Neuron (in vitro differentiated cells): ENCODE data around the gene PARPBP.
"Not testable (repeated sequence)": the region's sequence is repeated elsewhere in the genome, so short reads cannot be mapped to it uniquely, and the experiment has no call there.

Source experiments
- H2AFZ ChIP-seq: one replicate; pipeline ENCODE4 v1.6.1; 2013; ENCODE audit warnings: low read depth, mild to moderate bottlenecking, inconsistent platforms, low read length, moderate library complexity
- H3K27me3 ChIP-seq: one replicate; pipeline ENCODE4 v1.6.1; 2013; ENCODE audit warnings: low read length; ENCODE audit not compliant: insufficient read depth
- H3K36me3 ChIP-seq: one replicate; pipeline ENCODE4 v1.6.1; 2013; ENCODE audit warnings: low read length; ENCODE audit not compliant: insufficient read depth
- H3K4me1 ChIP-seq: one replicate; pipeline ENCODE4 v1.6.1; 2013; ENCODE audit warnings: low read length; ENCODE audit not compliant: insufficient read depth
- H3K4me3 ChIP-seq: 2 replicates; pipeline ENCODE4 v1.5.1; 2013; ENCODE audit warnings: mild to moderate bottlenecking, low read length, moderate library complexity
- H3K9me3 ChIP-seq: one replicate; pipeline ENCODE4 v1.6.1; 2013; ENCODE audit warnings: low read length

The PARPBP gene

GRCh38 chr12:102119674-102120563, at the start of gene PARPBP, which contains the start of gene NUP37:
Gene PARPBP, plus strand, starts transcription at chr12:102120183. Its CDS starts 3,706 bp downstream, at chr12:102123889.
Gene NUP37, minus strand, starts transcription at chr12:102120114. Its CDS starts 1,596 bp downstream, at chr12:102118518.
- H3K36me3 ChIP-seq = peaks cover 25% of the 10 kb centered on the region
- H3K9me3 ChIP-seq = no peaks in the 10 kb centered on the region
- H3K27me3 ChIP-seq = no peaks in the 10 kb centered on the region
- peaks cover 15% of the 10 kb centered on the region for H3K4me1 ChIP-seq
- peak within 1 kb of the TSS; percentile 72 for H3K4me3 ChIP-seq
- peak within 1 kb of the TSS; percentile 99 for H2AFZ ChIP-seq

GRCh38 chr12:102072092-102072491, 47.9 kb upstream of the PARPBP start:
- H3K4me3 ChIP-seq, H2AFZ ChIP-seq, H3K9me3 ChIP-seq, H3K27me3 ChIP-seq, H3K4me1 ChIP-seq: not testable (repeated sequence)
- peaks cover 27% of the 10 kb centered on the region for H3K36me3 ChIP-seq

GRCh38 chr12:102080842-102081241, 39.1 kb upstream of the PARPBP start:
- H3K4me3 ChIP-seq = no peak overlapping the region
- no peaks in the 10 kb centered on the region for H3K4me1 ChIP-seq
- no peak overlapping the region for H2AFZ ChIP-seq
- H3K36me3 ChIP-seq = peaks cover 37% of the 10 kb centered on the region
- no peaks in the 10 kb centered on the region for H3K27me3 ChIP-seq
- H3K9me3 ChIP-seq = no peaks in the 10 kb centered on the region

- not testable (repeated sequence) for H3K9me3 ChIP-seq, H2AFZ ChIP-seq
Observed at GRCh38 chr12:102089228-102089835, 30.7 kb upstream of the PARPBP start.

GRCh38 chr12:102093319-102093718, 26.7 kb upstream of the PARPBP start:
- Histone ChIP-seq H3K4me1 (no peaks in the 10 kb centered on the region), H3K9me3 (peaks cover 4% of the 10 kb centered on the region), H3K4me3 (no peak overlapping the region), H3K36me3 (peaks cover 14% of the 10 kb centered on the region), H2AFZ (no peak overlapping the region), H3K27me3 (no peaks in the 10 kb centered on the region)

More at GRCh38 chr12:102089228-102089835, 30.7 kb upstream of the PARPBP start:
- not testable (repeated sequence) for H3K4me3 ChIP-seq, H3K27me3 ChIP-seq, H3K4me1 ChIP-seq
- peaks cover 22% of the 10 kb centered on the region for H3K36me3 ChIP-seq

GRCh38 chr12:102095677-102096263, 24.2 kb upstream of the PARPBP start:
- Histone ChIP-seq H3K4me1 (no peaks in the 10 kb centered on the region), H2AFZ (no peak overlapping the region), H3K9me3 (no peaks in the 10 kb centered on the region), H3K4me3 (no peak overlapping the region), H3K27me3 (no peaks in the 10 kb centered on the region), H3K36me3 (peaks cover 27% of the 10 kb centered on the region)

- Histone ChIP-seq H2AFZ (no peak overlapping the region), H3K9me3 (no peaks in the 10 kb centered on the region), H3K36me3 (peaks cover 27% of the 10 kb centered on the region), H3K27me3 (no peaks in the 10 kb centered on the region), H3K4me3 (no peak overlapping the region), H3K4me1 (no peaks in the 10 kb centered on the region)
Observed at GRCh38 chr12:102096855-102097254, 23.1 kb upstream of the PARPBP start.

GRCh38 chr12:102106905-102107304, 13.1 kb upstream of the PARPBP start:
- Histone ChIP-seq H3K9me3 (peaks cover 7% of the 10 kb centered on the region), H3K36me3 (peaks cover 48% of the 10 kb centered on the region), H3K27me3 (no peaks in the 10 kb centered on the region), H3K4me1 (no peaks in the 10 kb centered on the region), H2AFZ (no peak overlapping the region), H3K4me3 (no peak overlapping the region)

- no peaks in the 10 kb centered on the region for H3K4me1 ChIP-seq
- H2AFZ ChIP-seq = no peak overlapping the region
- no peak overlapping the region for H3K4me3 ChIP-seq
- H3K27me3 ChIP-seq = no peaks in the 10 kb centered on the region
- peaks cover 7% of the 10 kb centered on the region for H3K9me3 ChIP-seq
- peaks cover 45% of the 10 kb centered on the region for H3K36me3 ChIP-seq
Observed at GRCh38 chr12:102107970-102108369, 12.0 kb upstream of the PARPBP start.

GRCh38 chr12:102110782-102111181, 9.2 kb upstream of the PARPBP start:
- Histone ChIP-seq H3K27me3 (no peaks in the 10 kb centered on the region), H3K36me3 (peaks cover 60% of the 10 kb centered on the region), H2AFZ (no peak overlapping the region), H3K4me1 (no peaks in the 10 kb centered on the region), H3K9me3 (peaks cover 7% of the 10 kb centered on the region), H3K4me3 (no peak overlapping the region)

- Histone ChIP-seq H3K4me1 (peaks cover 4% of the 10 kb centered on the region), H3K4me3 (no peak overlapping the region), H2AFZ (no peak overlapping the region), H3K27me3 (no peaks in the 10 kb centered on the region), H3K36me3 (peaks cover 52% of the 10 kb centered on the region), H3K9me3 (no peaks in the 10 kb centered on the region)
Observed at GRCh38 chr12:102114212-102114611, 5.8 kb upstream of the PARPBP start.

GRCh38 chr12:102116392-102116791, 3.6 kb upstream of the PARPBP start:
- peaks cover 9% of the 10 kb centered on the region for H3K4me1 ChIP-seq
- H2AFZ ChIP-seq = no peak overlapping the region
- H3K36me3 ChIP-seq = peaks cover 39% of the 10 kb centered on the region
- no peak overlapping the region for H3K4me3 ChIP-seq
- H3K27me3 ChIP-seq = no peaks in the 10 kb centered on the region
- no peaks in the 10 kb centered on the region for H3K9me3 ChIP-seq

GRCh38 chr12:102118874-102119273, 1.1 kb upstream of the PARPBP start:
- Histone ChIP-seq H3K36me3 (peaks cover 30% of the 10 kb centered on the region), H3K4me3 (peak overlapping the region; percentile 72), H3K27me3 (no peaks in the 10 kb centered on the region)

More at GRCh38 chr12:102118874-102119273, 1.1 kb upstream of the PARPBP start:
- Histone ChIP-seq H3K9me3 (no peaks in the 10 kb centered on the region), H3K4me1 (peaks cover 15% of the 10 kb centered on the region), H2AFZ (peak overlapping the region; percentile 99)
